HepG2 (cell line): ENCODE results near the gene CTSV. TPM values are rescaled to one million over a fixed set of nuclear protein-coding genes. Genes with fewer than 3 reads are reported as not detected.

ENCODE experiments used
- ATAC-seq: fragments of 200-7000 bp; cut with Tn5 transposase; 3 replicates; pipeline ENCODE4 v1.9.1; 2020; ENCODE audit warnings: mild to moderate bottlenecking, moderate library complexity
- BruUV-seq: library from RNA; stranded (reverse); fragments of 400-500 nt; replicated peaks from 2 replicates; lab custom pipeline; 2021; lab: Mats Ljungman, UMichigan
- CTCF ChIA-PET: fragments of 300-600 bp; formaldehyde crosslinking; extraction: SDS; loops from one replicate; lab custom pipeline; 2021; ENCODE audit warnings: low total read pairs, inconsistent platforms, low intra/inter-chr PET ratio; lab: Yijun Ruan, JAX
- POLR2A ChIA-PET: fragments of 350-600 bp; sonication (Branson Sonifier 250); formaldehyde crosslinking; loops from one replicate; lab custom pipeline; 2020; ENCODE audit warnings: antibody characterized with exemption, inconsistent platforms; lab: Yijun Ruan, JAX
- DNase-seq: peaks from one replicate; pipeline ENCODE4 v3.0.0-alpha.2; 2015; ENCODE audit warnings: low spot score
- FAIRE-seq: peaks from 3 replicates; lab custom pipeline; 2011; peaks lifted over from hg19 to GRCh38; lab: Jason Lieb, UNC
- H2AFZ ChIP-seq: one replicate; pipeline ENCODE4 v1.6.1; 2011; ENCODE audit warnings: low read length, inconsistent platforms
- H3K27ac ChIP-seq: fragments of 300-600 bp; 3 replicates; pipeline ENCODE4 v1.8.0; 2011; ENCODE audit warnings: mixed run types, mild to moderate bottlenecking, mixed read lengths, low read length, inconsistent platforms; ENCODE audit not compliant: insufficient read depth; ENCODE audit errors: extremely low read length
- H3K27me3 ChIP-seq, 2 experiments: fragments of 200-600 bp in 1 of 2; 2 replicates in 1 of 2; 3 replicates in 1 of 2; pipeline versions ENCODE4 v1.6.0 to v1.8.0; 2011; ENCODE audit warnings: low read length in 2 of 2, mild to moderate bottlenecking in 2 of 2, moderate library complexity in 2 of 2, inconsistent platforms in 1 of 2; ENCODE audit not compliant: insufficient read depth in 2 of 2, control insufficient read depth in 1 of 2
- H3K36me3 ChIP-seq, 2 experiments: fragments of 200-600 bp in 1 of 2; replicated peaks in 1 of 2; 2 replicates in 1 of 2; 3 replicates in 1 of 2; pipeline versions ENCODE4 v1.5.1 to v1.8.0; 2011; ENCODE audit warnings: low read length in 2 of 2, inconsistent platforms in 1 of 2; ENCODE audit not compliant: insufficient read depth in 2 of 2, control insufficient read depth in 1 of 2
- H3K4me1 ChIP-seq: 2 replicates; pipeline ENCODE4 v1.5.1; 2012; ENCODE audit warnings: low read length, inconsistent platforms; ENCODE audit not compliant: insufficient read depth
- H3K4me2 ChIP-seq: 2 replicates; pipeline ENCODE4 v1.6.0; 2011; ENCODE audit warnings: low read depth, low read length, inconsistent platforms
- H3K4me3 ChIP-seq, 3 experiments: fragments of 200-600 bp in 1 of 3; sonication (generic), shearing (Covaris generic) in 1 of 3; replicated peaks in 1 of 3; 2 replicates each; pipeline ENCODE4 v1.5.1; 2011 to 2016; ENCODE audit warnings: low read length in 3 of 3, inconsistent platforms in 2 of 3, low read depth in 2 of 3, mild to moderate bottlenecking in 2 of 3, control low read depth in 1 of 3, mixed read lengths in 1 of 3; ENCODE audit not compliant: insufficient read depth in 1 of 3
- H3K79me2 ChIP-seq: one replicate; pipeline ENCODE4 v1.6.1; 2011; ENCODE audit warnings: low read length, inconsistent platforms; ENCODE audit not compliant: insufficient read depth
- H3K9ac ChIP-seq: 2 replicates; pipeline ENCODE4 v1.6.0; 2011; ENCODE audit warnings: mild to moderate bottlenecking, low read depth, low read length, inconsistent platforms; ENCODE audit not compliant: insufficient read depth
- H3K9me3 ChIP-seq: 2 replicates; pipeline ENCODE4 v1.5.1; 2012; ENCODE audit warnings: mild to moderate bottlenecking, low read length
- H4K20me1 ChIP-seq: 2 replicates; pipeline ENCODE4 v1.6.0; 2011; ENCODE audit warnings: inconsistent platforms, mild to moderate bottlenecking, low read length, moderate library complexity; ENCODE audit not compliant: insufficient read depth
- BHLHE40 ChIP-seq: IDR thresholded peaks from 2 replicates; pipeline ENCODE4 v1.6.1; 2011; ENCODE audit warnings: low read length, improper control_type of control experiment
- HDAC1 ChIP-seq: sonication (generic); formaldehyde crosslinking; IDR thresholded peaks from 2 replicates; pipeline ENCODE4 v1.5.1; 2020; ENCODE audit warnings: mild to moderate bottlenecking, missing genetic modification reagents
- HDAC2 ChIP-seq: sonication (generic); formaldehyde crosslinking; IDR thresholded peaks from 2 replicates; pipeline ENCODE4 v1.4.0; 2020; ENCODE audit warnings: missing genetic modification reagents
- JARID2 ChIP-seq: sonication (generic); formaldehyde crosslinking; IDR thresholded peaks from 2 replicates; pipeline ENCODE4 v1.8.1; 2023; ENCODE audit warnings: missing genetic modification reagents, inconsistent platforms; ENCODE audit not compliant: insufficient replicate concordance
- LCORL ChIP-seq, 2 experiments: fragments of 450-650 bp in 1 of 2; sonication (generic) in 1 of 2; formaldehyde crosslinking in 1 of 2; IDR thresholded peaks; 2 replicates each; pipeline versions ENCODE4 v1.5.0 to v1.6.1; 2017 to 2020; ENCODE audit warnings: antibody characterized with exemption in 1 of 2, missing genetic modification reagents in 1 of 2
- MED8 ChIP-seq: sonication (generic); formaldehyde crosslinking; IDR thresholded peaks from 2 replicates; pipeline ENCODE4 v1.8.1; 2023; ENCODE audit warnings: mild to moderate bottlenecking, missing genetic modification reagents; ENCODE audit not compliant: insufficient replicate concordance
- PHF5A ChIP-seq: IDR thresholded peaks from one replicate; pipeline ENCODE4 v1.6.1; 2018; ENCODE audit warnings: low read depth, missing genetic modification reagents; ENCODE audit not compliant: unreplicated experiment
- REPIN1 ChIP-seq: sonication (generic); formaldehyde crosslinking; IDR thresholded peaks from 2 replicates; pipeline ENCODE4 v1.8.0; 2022; ENCODE audit warnings: missing genetic modification reagents, low read depth, mild to moderate bottlenecking, borderline replicate concordance
- SSRP1 ChIP-seq: IDR thresholded peaks from 2 replicates; pipeline ENCODE4 v1.6.1; 2016; ENCODE audit warnings: control low read depth
- TBX3 ChIP-seq: fragments of 450-650 bp; IDR thresholded peaks from 2 replicates; pipeline ENCODE4 v1.6.1; 2017; ENCODE audit warnings: antibody characterized with exemption, mild to moderate bottlenecking, inconsistent platforms, borderline replicate concordance
- TEAD3 ChIP-seq: optimal IDR thresholded peaks from 2 replicates; pipeline ENCODE3; 2016; ENCODE audit warnings: borderline replicate concordance
- ZMAT3 ChIP-seq: sonication (generic); formaldehyde crosslinking; conservative IDR thresholded peaks from 2 replicates; pipeline ENCODE4 v1.7.0; 2021; ENCODE audit warnings: missing genetic modification reagents
- ZNF510 ChIP-seq: sonication (generic); formaldehyde crosslinking; IDR thresholded peaks from 2 replicates; pipeline ENCODE4 v1.4.0; 2020; ENCODE audit warnings: low read depth, mild to moderate bottlenecking, missing genetic modification reagents
- ZNF674 ChIP-seq: sonication (generic); formaldehyde crosslinking; IDR thresholded peaks from 2 replicates; pipeline ENCODE4 v1.5.0; 2020; ENCODE audit warnings: low read depth, mild to moderate bottlenecking, missing genetic modification reagents
- ZNF761 ChIP-seq: sonication (generic); formaldehyde crosslinking; conservative IDR thresholded peaks from 2 replicates; pipeline ENCODE4 v1.4.0; 2020; ENCODE audit warnings: mild to moderate bottlenecking, missing genetic modification reagents
- ZNF816 ChIP-seq: sonication (generic); formaldehyde crosslinking; IDR thresholded peaks from 2 replicates; pipeline ENCODE4 v1.8.0; 2022; ENCODE audit warnings: missing genetic modification reagents, mild to moderate bottlenecking, borderline replicate concordance
- ZNF839 ChIP-seq: sonication (generic); formaldehyde crosslinking; IDR thresholded peaks from 2 replicates; pipeline ENCODE4 v1.4.0; 2020; ENCODE audit warnings: missing genetic modification reagents, mild to moderate bottlenecking, borderline replicate concordance
- ZSCAN9 ChIP-seq: IDR thresholded peaks from 2 replicates; pipeline ENCODE4 v1.6.1; 2016; ENCODE audit warnings: borderline replicate concordance
- WGBS: methylation state at CpG from one replicate; pipeline ENCODE4 v1.1.6; 2017; ENCODE audit warnings: low lambda C conversion rate; 5-methylcytosine and 5-hydroxymethylcytosine counted together
- in situ Hi-C: cut with HindIII; loops from 2 replicates; pipeline ENCODE4 v1.10.0; 2017; ENCODE audit warnings: low pct_unique_long_range_greater_than_20kb; ENCODE audit not compliant: extremely low pct_ligation_motif_present
- intact Hi-C: fragments of 100-400 bp; cut with micrococcal nuclease; formaldehyde crosslinking; loops from one replicate; pipeline ENCODE4 v1.10.0; 2022; ENCODE audit not compliant: unreplicated experiment
- polyA plus RNA-seq, 8 experiments: library from polyadenylated mRNA; depleted of rRNA in 3 of 8; stranded (reverse) in 7 of 8; unstranded in 1 of 8; fragments of >200 nt; fragmentation: Illumina TruSeq in 4 of 8; extraction: Trizol in 4 of 8; gene quantifications; 2 replicates each; pipeline versions ENCODE4 v1.2.1 to v1.2.3, GENCODE V29; 2011 to 2016; ENCODE audit warnings: low read depth in 4 of 8, missing spikeins in 1 of 8, mixed read lengths in 1 of 8; ENCODE audit not compliant: insufficient read depth in 1 of 8
- total RNA-seq, 5 experiments: library from RNA; depleted of rRNA; stranded (reverse); fragments of >200 nt; fragmentation: Illumina TruSeq; extraction: Trizol; gene quantifications; 2 replicates each; pipeline ENCODE4 v1.2.3, GENCODE V29; 2016; ENCODE audit warnings: low read depth in 1 of 5
- TF ChIP-seq, protein P1 (sequence below): sonication (generic); formaldehyde crosslinking; IDR thresholded peaks from 2 replicates; pipeline ENCODE4 v1.4.0; 2020; ENCODE audit warnings: missing genetic modification reagents
- TF ChIP-seq, protein P2 (sequence below): sonication (generic); formaldehyde crosslinking; IDR thresholded peaks from 2 replicates; pipeline ENCODE4 v1.4.0; 2020; ENCODE audit warnings: missing genetic modification reagents
- TF ChIP-seq, protein P3 (sequence below): sonication (generic); formaldehyde crosslinking; conservative IDR thresholded peaks from 2 replicates; pipeline ENCODE4 v1.4.0; 2020; ENCODE audit warnings: missing genetic modification reagents
- TF ChIP-seq, protein P4 (sequence below): sonication (generic); formaldehyde crosslinking; IDR thresholded peaks from 2 replicates; pipeline ENCODE4 v1.4.0; 2020; ENCODE audit warnings: missing genetic modification reagents, low read depth, mild to moderate bottlenecking, borderline replicate concordance

Gene CTSV
- total and polyA plus RNA-seq, 2 of the 13 experiments (the other 11 are each of a cell fraction or from before 2014, with no cell fraction given) = 10.6 to 12.6 TPM

DNA sequence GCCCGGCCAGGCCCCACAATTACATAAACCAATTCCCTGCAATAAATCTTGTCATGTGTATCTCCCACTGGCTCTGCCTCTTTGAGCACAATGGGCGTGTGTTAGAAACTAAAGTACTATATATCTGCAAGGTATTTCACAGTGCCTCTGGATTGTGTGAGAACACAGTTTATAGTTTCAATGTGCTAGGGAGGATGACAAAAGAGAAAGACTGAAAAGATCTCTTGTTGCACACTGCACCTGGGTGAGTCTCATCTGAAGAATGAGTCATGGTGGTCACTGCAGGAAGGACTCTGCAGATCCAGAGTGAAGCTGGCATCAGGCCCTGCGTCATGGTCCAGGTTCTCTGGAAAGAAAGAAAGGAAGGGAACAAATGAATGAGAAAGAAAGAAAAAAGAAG lies 20.7 kb upstream of the CTSV start (continued):
- TF ChIP-seq, protein P1, sequence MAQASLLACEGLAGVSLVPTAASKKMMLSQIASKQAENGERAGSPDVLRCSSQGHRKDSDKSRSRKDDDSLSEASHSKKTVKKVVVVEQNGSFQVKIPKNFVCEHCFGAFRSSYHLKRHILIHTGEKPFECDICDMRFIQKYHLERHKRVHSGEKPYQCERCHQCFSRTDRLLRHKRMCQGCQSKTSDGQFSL (CRISPR knock-in tag) = no peak
- TF ChIP-seq, protein P2, sequence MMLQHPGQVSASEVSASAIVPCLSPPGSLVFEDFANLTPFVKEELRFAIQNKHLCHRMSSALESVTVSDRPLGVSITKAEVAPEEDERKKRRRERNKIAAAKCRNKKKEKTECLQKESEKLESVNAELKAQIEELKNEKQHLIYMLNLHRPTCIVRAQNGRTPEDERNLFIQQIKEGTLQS (CRISPR knock-in tag) = no peak
- TF ChIP-seq JARID2 (CRISPR knock-in tag) = no peak
- TF ChIP-seq ZMAT3 (CRISPR knock-in tag) = no peak
- no peak for TF ChIP-seq ZNF816 (CRISPR knock-in tag)
- TF ChIP-seq PHF5A (CRISPR knock-in tag) = no peak
- TF ChIP-seq, protein P3, sequence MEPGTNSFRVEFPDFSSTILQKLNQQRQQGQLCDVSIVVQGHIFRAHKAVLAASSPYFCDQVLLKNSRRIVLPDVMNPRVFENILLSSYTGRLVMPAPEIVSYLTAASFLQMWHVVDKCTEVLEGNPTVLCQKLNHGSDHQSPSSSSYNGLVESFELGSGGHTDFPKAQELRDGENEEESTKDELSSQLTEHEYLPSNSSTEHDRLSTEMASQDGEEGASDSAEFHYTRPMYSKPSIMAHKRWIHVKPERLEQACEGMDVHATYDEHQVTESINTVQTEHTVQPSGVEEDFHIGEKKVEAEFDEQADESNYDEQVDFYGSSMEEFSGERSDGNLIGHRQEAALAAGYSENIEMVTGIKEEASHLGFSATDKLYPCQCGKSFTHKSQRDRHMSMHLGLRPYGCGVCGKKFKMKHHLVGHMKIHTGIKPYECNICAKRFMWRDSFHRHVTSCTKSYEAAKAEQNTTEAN = no peak
- TF ChIP-seq LCORL (IDR thresholded peaks at IDR 0.05) = no peak
- TF ChIP-seq LCORL (CRISPR knock-in tag; IDR thresholded peaks at IDR 0.05) = no peak
- TF ChIP-seq HDAC2 (CRISPR knock-in tag) = no peak
- TF ChIP-seq, all 625 proteins: peak for 0

DNA sequence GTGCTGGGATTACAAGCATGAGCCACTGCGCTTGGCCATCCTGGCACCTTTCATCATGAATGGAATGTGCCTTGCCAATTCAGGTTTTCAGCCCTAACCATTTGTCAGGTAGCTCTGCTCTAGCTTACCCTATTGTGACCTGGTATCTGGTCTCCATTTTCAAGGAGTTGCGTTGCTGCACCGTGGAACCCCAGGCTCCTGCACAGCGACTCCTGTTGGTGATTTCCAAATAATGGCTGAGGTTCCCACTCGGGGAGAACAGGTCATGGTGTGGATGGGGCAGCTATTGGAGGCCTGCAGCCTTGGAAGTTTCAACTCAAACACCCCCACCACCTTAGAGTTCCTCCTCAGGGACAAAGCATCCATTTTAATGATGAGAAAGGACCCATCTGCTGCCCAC lies 18.7 kb upstream of the CTSV start:
- H3K4me1 ChIP-seq = 0 out of 2 replicates have a peak, but pooled peaks cover 4% of the 10 kb centered on the region
- H3K4me3 ChIP-seq = no peak overlapping the region
- H4K20me1 ChIP-seq = no peaks in the 10 kb centered on the region
- H3K27me3 ChIP-seq = no peaks in the 10 kb centered on the region
- H3K9me3 ChIP-seq = no peaks in the 10 kb centered on the region
- POLR2A ChIA-PET = no interaction called here
- H3K4me2 ChIP-seq = no peak overlapping the region
- WGBS = 76% methylated on average over 4 of the region's 5 CpGs
- CTCF ChIA-PET = no interaction called here
- DNase-seq = no peak
- no peak overlapping the region for H3K9ac ChIP-seq
- no peaks in the 10 kb centered on the region for H3K36me3 ChIP-seq
- in situ Hi-C loops = no loop called here
- no peak for FAIRE-seq
- intact Hi-C loops = no loop called here
- no peak for ATAC-seq
- no peaks in the 10 kb centered on the region for H3K79me2 ChIP-seq
- H2AFZ ChIP-seq = no peak overlapping the region
- no peak overlapping the region for H3K27ac ChIP-seq
- no TSS peak for BruUV-seq
- TF ChIP-seq SSRP1 (no peak), ZNF761 (CRISPR knock-in tag) (no peak), MED8 (CRISPR knock-in tag) (no peak), HDAC1 (CRISPR knock-in tag) (no peak), REPIN1 (CRISPR knock-in tag) (no peak), TEAD3 (CRISPR knock-in tag) (no peak), ZNF674 (CRISPR knock-in tag) (no peak), ZNF510 (CRISPR knock-in tag) (no peak), ZSCAN9 (CRISPR knock-in tag) (no peak), TBX3 (no peak), ZNF839 (no peak), BHLHE40 (no peak)
- TF ChIP-seq, protein P4, sequence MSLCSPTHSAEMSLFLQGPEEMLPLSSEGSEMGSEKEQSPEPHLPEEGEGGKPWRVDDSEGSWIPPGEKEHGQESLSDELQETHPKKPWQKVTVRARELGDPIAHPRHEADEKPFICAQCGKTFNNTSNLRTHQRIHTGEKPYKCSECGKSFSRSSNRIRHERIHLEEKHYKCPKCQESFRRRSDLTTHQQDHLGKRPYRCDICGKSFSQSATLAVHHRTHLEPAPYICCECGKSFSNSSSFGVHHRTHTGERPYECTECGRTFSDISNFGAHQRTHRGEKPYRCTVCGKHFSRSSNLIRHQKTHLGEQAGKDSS (CRISPR knock-in tag) = no peak
